Ecto neural progenitor cell (in vitro differentiated cells): ENCODE measurements around the gene KRTAP9-2.
"Not testable (repeated sequence)": the region's sequence is repeated elsewhere in the genome, so short reads cannot be mapped to it uniquely, and the experiment has no call there.

ENCODE experiments used
- DNase-seq: peaks from one replicate; pipeline ENCODE4 v3.0.0-alpha.2; 2018; ENCODE audit warnings: low spot score

KRTAP9-2 gene

DNA sequence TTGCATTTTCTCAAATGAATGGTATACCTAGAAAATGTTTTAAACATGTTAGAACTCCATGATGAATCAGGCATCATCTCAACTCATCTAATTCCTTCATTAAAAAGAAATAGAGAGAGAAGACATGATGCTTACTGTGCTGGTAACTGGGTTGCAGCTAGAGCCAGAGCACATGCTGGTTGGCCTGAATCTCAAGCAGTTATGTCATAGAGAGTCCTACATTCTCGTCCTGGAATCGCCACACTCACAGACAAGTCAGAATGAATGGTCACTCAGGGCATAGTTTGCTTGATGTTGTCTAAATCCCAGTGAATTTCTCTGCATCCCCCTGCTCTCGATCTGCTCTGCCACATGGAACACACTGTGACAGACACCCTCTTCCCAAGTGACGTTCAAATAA lies 10.7 kb downstream of the KRTAP9-2 start:
- DNase-seq: not testable (repeated sequence)

DNA sequence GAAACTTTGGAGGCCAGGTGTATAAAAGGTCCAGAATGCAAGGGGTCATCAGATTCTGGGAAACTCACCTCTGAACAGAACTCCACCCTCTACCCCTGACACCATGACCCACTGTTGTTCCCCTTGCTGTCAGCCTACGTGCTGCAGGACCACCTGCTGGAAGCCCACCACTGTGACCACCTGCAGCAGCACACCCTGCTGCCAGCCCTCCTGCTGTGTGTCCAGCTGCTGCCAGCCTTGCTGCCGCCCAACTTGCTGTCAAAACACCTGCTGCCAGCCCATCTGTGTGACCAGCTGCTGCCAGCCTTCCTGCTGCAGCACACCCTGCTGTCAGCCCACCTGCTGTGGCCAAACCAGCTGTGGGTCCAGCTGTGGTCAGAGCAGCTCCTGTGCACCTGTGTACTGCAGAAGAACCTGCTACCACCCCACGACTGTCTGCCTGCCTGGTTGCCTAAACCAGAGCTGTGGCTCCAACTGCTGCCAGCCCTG lies 11.5 kb downstream of the KRTAP9-2 start, which contains the start of gene KRTAP9-8:
Gene KRTAP9-8 (plus strand): TSS at position 51 of the 489 bp plus-strand sequence. CDS start 53 bp downstream, at position 104.
- not testable (repeated sequence) for DNase-seq

- DNase-seq: not testable (repeated sequence)
These were observed 20.7 kb downstream of the KRTAP9-2 start for GRCh38 chr17:41246995-41247787.

GRCh38 chr17:41249637-41250240 lies 23.3 kb downstream of the KRTAP9-2 start, which contains the start of gene KRTAP9-4:
Gene KRTAP9-4 (plus strand): TSS chr17:41249687. CDS start chr17:41249721, 34 bp downstream.
- not testable (repeated sequence) for DNase-seq

- DNase-seq: no peak
These were observed 24.8 kb downstream of the KRTAP9-2 start for GRCh38 chr17:41251261-41251660.

DNA sequence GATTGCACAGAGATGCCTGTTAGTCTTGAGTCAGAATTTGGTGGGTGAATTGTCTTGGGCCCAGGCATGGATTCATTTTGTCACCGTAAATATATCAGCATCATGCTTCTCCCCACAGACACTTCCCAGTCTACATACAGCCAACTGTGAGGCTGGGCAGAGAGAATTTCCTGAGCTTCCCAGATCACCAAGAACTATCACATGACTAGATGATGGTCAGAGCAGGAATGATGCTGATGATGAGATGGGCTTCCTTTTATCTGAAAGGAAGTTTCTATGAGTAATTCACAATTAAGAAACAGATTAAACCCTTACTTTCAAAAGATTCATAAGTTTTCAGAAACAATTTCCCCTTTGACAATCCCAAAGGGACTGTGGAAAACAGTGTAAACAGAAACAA lies 28.4 kb downstream of the KRTAP9-2 start:
- DNase-seq: no peak

DNA sequence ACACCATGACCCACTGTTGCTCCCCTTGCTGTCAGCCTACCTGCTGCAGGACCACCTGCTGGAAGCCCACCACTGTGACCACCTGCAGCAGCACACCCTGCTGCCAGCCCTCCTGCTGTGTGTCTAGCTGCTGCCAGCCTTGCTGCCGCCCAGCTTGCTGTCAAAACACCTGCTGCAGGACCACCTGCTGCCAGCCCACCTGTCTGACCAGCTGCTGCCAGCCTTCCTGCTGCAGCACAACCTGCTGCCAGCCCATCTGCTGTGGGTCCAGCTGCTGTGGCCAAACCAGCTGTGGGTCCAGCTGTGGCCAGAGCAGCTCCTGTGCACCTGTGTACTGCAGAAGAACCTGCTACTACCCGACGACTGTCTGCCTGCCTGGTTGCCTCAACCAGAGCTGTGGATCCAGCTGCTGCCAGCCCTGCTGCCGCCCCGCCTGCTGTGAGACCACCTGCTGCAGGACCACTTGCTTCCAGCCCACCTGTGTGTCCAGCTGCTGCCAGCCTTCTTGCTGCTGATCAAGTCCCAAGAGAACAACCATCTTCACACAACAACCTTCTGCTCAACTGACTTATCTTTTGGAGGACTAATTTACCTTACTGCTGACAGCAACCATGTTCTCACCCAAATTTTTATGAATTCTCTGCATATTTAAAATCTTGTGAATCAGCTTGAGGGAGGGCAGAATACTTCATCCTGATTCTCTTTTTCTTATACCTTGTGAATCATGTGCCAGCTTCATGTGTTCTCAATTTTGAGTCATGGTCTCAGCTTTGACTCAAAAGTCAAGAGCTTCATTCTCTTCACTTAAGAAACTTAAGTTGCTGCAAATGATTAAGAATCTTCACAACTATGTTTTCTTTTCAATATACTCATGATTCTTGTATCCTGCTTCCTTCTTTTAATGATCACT lies 29.2 kb downstream of the KRTAP9-2 start, which contains the start of gene KRTAP9-9:
Gene KRTAP9-9 (plus strand): TSS at position 4 of the 910 bp plus-strand sequence.
- not testable (repeated sequence) for DNase-seq

- no peak for DNase-seq
These were observed 29.8 kb downstream of the KRTAP9-2 start for GRCh38 chr17:41256291-41256685.

DNA sequence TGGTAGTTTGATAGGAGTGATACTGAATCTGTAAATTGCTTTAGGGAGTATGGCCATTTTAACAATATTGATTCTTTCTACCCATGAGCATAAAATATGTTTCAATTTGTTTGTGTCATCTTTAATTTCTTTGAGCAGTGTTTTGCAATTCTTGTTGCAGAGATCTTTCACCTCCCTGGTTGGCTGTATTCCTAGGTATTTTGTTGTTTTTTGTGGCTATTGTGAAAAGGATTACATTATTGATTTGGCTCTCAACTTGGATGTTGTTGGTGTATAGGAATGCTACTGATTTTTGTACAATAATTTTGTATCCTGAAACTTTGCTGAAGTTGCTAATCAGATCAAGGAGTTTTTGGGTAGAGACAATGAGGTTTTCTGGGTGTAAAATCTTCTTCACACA lies 32.0 kb downstream of the KRTAP9-2 start:
- no peak for DNase-seq

GRCh38 chr17:41263212-41263611 lies 36.8 kb downstream of the KRTAP9-2 start:
- DNase-seq: no peak

DNA sequence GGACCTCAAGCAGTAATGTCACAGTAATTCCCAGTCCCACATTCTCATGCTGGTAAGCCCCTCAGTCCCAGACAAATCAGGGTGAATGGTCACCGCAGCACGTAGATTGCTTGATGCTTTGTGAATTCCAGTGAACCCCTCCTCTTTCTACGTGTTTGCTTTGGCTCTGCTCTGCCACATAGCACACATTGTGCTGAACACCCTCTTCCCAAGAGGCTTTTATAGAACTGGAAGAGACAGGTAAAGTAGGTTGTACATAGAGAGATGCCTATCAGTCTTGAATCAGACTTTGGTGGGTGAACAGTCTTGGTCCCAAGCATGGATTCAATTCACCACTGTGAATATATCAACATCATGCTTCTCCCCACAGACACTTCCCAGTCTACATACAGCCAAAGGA lies 38.2 kb downstream of the KRTAP9-2 start:
- no peak for DNase-seq

- no peak for DNase-seq
These were observed 38.6 kb downstream of the KRTAP9-2 start, which contains the start of gene KRTAP9-6 for GRCh38 chr17:41265078-41265477. Gene KRTAP9-6 (plus strand): TSS chr17:41265378. CDS start chr17:41265378, 0 bp downstream.

- DNase-seq: no peak
These were observed 41.3 kb downstream of the KRTAP9-2 start for GRCh38 chr17:41267711-41268110.

GRCh38 chr17:41271323-41271722 lies 44.9 kb downstream of the KRTAP9-2 start:
- DNase-seq: not testable (repeated sequence)

- no peak for DNase-seq
These were observed 45.4 kb downstream of the KRTAP9-2 start for GRCh38 chr17:41271858-41272257.

DNA sequence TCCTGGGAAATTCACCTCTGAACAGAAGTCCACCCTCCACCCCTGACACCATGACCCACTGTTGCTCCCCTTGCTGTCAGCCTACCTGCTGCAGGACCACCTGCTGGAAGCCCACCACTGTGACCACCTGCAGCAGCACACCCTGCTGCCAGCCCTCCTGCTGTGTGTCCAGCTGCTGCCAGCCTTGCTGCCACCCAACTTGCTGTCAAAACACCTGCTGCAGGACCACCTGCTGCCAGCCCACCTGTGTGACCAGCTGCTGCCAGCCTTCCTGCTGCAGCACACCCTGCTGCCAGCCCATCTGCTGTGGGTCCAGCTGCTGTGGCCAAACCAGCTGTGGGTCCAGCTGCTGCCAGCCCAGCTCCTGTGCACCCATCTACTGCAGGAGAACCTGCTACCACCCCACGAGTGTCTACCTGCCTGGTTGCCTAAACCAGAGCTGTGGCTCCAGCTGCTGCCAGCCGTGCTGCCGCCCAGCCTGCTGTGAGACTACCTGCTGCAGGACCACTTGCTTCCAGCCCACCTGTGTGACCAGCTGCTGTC lies 49.3 kb downstream of the KRTAP9-2 start, which contains the start of gene KRTAP9-7:
Gene KRTAP9-7 (plus strand): TSS at position 51 of the 543 bp plus-strand sequence. CDS start 0 bp downstream, at position 51.
- not testable (repeated sequence) for DNase-seq
